Breast epithelium (tissue), 4 donors: Measurements from ENCODE around the gene MBD4. TPM values are rescaled to one million over a fixed set of nuclear protein-coding genes. Genes with fewer than 3 reads are reported as not detected.
"Not testable (repeated sequence)": the region's sequence is repeated elsewhere in the genome, so short reads cannot be mapped to it uniquely, and the experiment has no call there.

Experiments
- DNase-seq, 2 donors: peaks; one replicate each; pipeline ENCODE4 v3.0.0-alpha.2; 2019; ENCODE audit warnings: low spot score in 2 of 2
- H3K27ac ChIP-seq, 2 donors: fragments of 200-600 bp; sonication (generic) in 1 of 2; one replicate each; pipeline ENCODE4 v1.5.1; 2016 to 2019; ENCODE audit warnings: mild to moderate bottlenecking in 1 of 2
- H3K27me3 ChIP-seq, 2 donors: fragments of 200-600 bp; sonication (generic) in 1 of 2; one replicate each; pipeline versions ENCODE4 v1.5.1 to v1.6.0; 2017 to 2019; ENCODE audit warnings: control low read depth in 1 of 2, mild to moderate bottlenecking in 1 of 2
- H3K36me3 ChIP-seq: fragments of 200-600 bp; one replicate; pipeline ENCODE4 v1.5.1; 2019
- H3K4me1 ChIP-seq, 2 donors: fragments of 200-600 bp; sonication (generic); one replicate each; pipeline ENCODE4 v1.5.1; 2016 to 2019; ENCODE audit warnings: control low read depth in 1 of 2
- H3K4me3 ChIP-seq, 3 donors: fragments of 200-600 bp; sonication (generic); 1 replicate in 2 of 3; 2 replicates in 1 of 3; pipeline ENCODE4 v1.5.1; 2016 to 2019; ENCODE audit warnings: mild to moderate bottlenecking in 3 of 3, moderate library complexity in 2 of 3
- H3K9me3 ChIP-seq, 2 donors: fragments of 200-600 bp; sonication (generic) in 1 of 2; one replicate each; pipeline ENCODE4 v1.5.1; 2016 to 2019; ENCODE audit warnings: control low read depth in 1 of 2
- CTCF ChIP-seq, 3 donors: fragments of 450-650 bp; IDR thresholded peaks; one replicate each; pipeline ENCODE4 v1.5.1; 2016 to 2017; ENCODE audit warnings: antibody characterized with exemption in 3 of 3, mild to moderate bottlenecking in 3 of 3, moderate library complexity in 3 of 3
- POLR2A ChIP-seq: fragments of 450-650 bp; IDR thresholded peaks from one replicate; pipeline ENCODE4 v1.6.1; 2016; ENCODE audit warnings: antibody characterized with exemption, mild to moderate bottlenecking, moderate library complexity
- POLR2AphosphoS5 ChIP-seq, 3 donors: sonication (generic); formaldehyde crosslinking; IDR thresholded peaks; one replicate each; pipeline ENCODE4 v1.6.1; 2017; ENCODE audit warnings: antibody characterized with exemption in 3 of 3
- intact Hi-C: fragments of 100-400 bp; cut with DNase I; formaldehyde crosslinking; loops from one replicate; pipeline ENCODE4 v1.15.1; 2023; ENCODE audit warnings: low total_unique reads
- total RNA-seq, 3 donors: library from RNA; depleted of rRNA; stranded (reverse); fragments of >200 nt; gene quantifications; one replicate each; pipeline ENCODE4 v1.1.0, GENCODE V29; 2016

MBD4 gene
- total RNA-seq, 3 donors from 2014 or later: 29.8 to 41.6 (median 37.7) TPM

GRCh38 chr3:129393271-129393670, 46.5 kb downstream of the MBD4 start:
- Histone ChIP-seq H3K4me3 (no peak overlapping the region), H3K27me3 (no peaks in the 10 kb centered on the region), H3K27ac (peak overlapping the region in 1 of 2 donors; percentile 25), H3K4me1 (peaks cover 0 to 3% of the 10 kb centered on the region in 2 donors), H3K9me3 (no peaks in the 10 kb centered on the region), H3K36me3 (no peaks in the 10 kb centered on the region)
- no peak for DNase-seq
- TF ChIP-seq CTCF (IDR thresholded peaks at IDR 0.05): no peak
- no peak for TF ChIP-seq POLR2A
- no peak for TF ChIP-seq POLR2AphosphoS5 (IDR thresholded peaks at IDR 0.05)
- intact Hi-C loops: no loop called here

GRCh38 chr3:129392106-129392887, 47.5 kb downstream of the MBD4 start:
- DNase-seq, intact Hi-C loops, H3K4me3 ChIP-seq, H3K27me3 ChIP-seq, H3K36me3 ChIP-seq, H3K4me1 ChIP-seq, H3K9me3 ChIP-seq: not testable (repeated sequence)
- peak overlapping the region; percentile 19 to 29 for H3K27ac ChIP-seq

GRCh38 chr3:129391583-129391982, 48.2 kb downstream of the MBD4 start:
- H3K4me1 ChIP-seq, H3K27me3 ChIP-seq, H3K36me3 ChIP-seq, H3K4me3 ChIP-seq, intact Hi-C loops, H3K9me3 ChIP-seq: not testable (repeated sequence)
- peak in 1 of 2 donors; percentile 25 for DNase-seq
- peak overlapping the region in 1 of 2 donors; percentile 55 for H3K27ac ChIP-seq

GRCh38 chr3:129389572-129389937, 50.2 kb downstream of the MBD4 start:
- Histone ChIP-seq H3K27ac (peak overlapping the region; percentile 29 to 83), H3K27me3 (no peaks in the 10 kb centered on the region), H3K9me3 (no peaks in the 10 kb centered on the region), H3K36me3 (no peaks in the 10 kb centered on the region), H3K4me1 (no peaks in the 10 kb centered on the region), H3K4me3 (no peak overlapping the region)
- DNase-seq: no peak
- intact Hi-C loops: no loop called here
- TF ChIP-seq CTCF (IDR thresholded peaks at IDR 0.05): no peak

GRCh38 chr3:129388791-129389571, 50.8 kb downstream of the MBD4 start:
- H3K4me1 ChIP-seq, DNase-seq, H3K36me3 ChIP-seq, H3K4me3 ChIP-seq, H3K27me3 ChIP-seq, H3K9me3 ChIP-seq, intact Hi-C loops: not testable (repeated sequence)
- peak overlapping the region; percentile 29 to 83 for H3K27ac ChIP-seq

- no peaks in the 10 kb centered on the region for H3K4me1 ChIP-seq
- H3K27me3 ChIP-seq: no peaks in the 10 kb centered on the region
- no peak for TF ChIP-seq CTCF (IDR thresholded peaks at IDR 0.05)
- TF ChIP-seq POLR2AphosphoS5 (IDR thresholded peaks at IDR 0.05): no peak
- TF ChIP-seq POLR2A: no peak
- H3K36me3 ChIP-seq: no peaks in the 10 kb centered on the region
- H3K4me3 ChIP-seq: no peak overlapping the region
- DNase-seq: no peak
- H3K27ac ChIP-seq: no peak overlapping the region
- intact Hi-C loops: no loop called here
- H3K9me3 ChIP-seq: no peaks in the 10 kb centered on the region
Observed at GRCh38 chr3:129387487-129387886, 52.3 kb downstream of the MBD4 start.
